ENCODE results near the gene INPP5D. TPM values are rescaled to one million over a fixed set of nuclear protein-coding genes. Genes with fewer than 3 reads are reported as not detected.
"Not testable (repeated sequence)": the region's sequence is repeated elsewhere in the genome, so short reads cannot be mapped to it uniquely, and the experiment has no call there.

Gene INPP5D
- total RNA-seq, 2 experiments from 2014 or later = 50.9 to 51.0 TPM

- Mint-ChIP-seq H3K27ac (peak overlapping the region; percentile 98), H3K27me3 (ENCODE audit: low read depth) (no peaks in the 10 kb centered on the region), H3K4me1 (ENCODE audit: low read depth) (peaks cover 35% of the 10 kb centered on the region), H3K4me3 (peak overlapping the region; percentile 98), H3K36me3 (ENCODE audit: low read depth) (peaks cover 14% of the 10 kb centered on the region), H3K9me3 (no peaks in the 10 kb centered on the region)
- CTCF ChIA-PET = interaction anchor here (0.5 to 4.4 kb wide), 18 partner anchors 9 to 456 kb away, joined by 3 to 41 read pairs (median 4); partner anchors contain the start of gene ATG16L1
- DNase-seq = peak; percentile 63
- intact Hi-C loops (cut with micrococcal nuclease) = loop anchor here (1.0 to 10.0 kb wide), 9 partner anchors 20 to 509 kb away; partner anchors contain the start of genes ATG16L1, EIF4E2, GIGYF2 and TIGD1
These were observed 943 bp downstream of the INPP5D start for GRCh38 chr2:233060980-233061590.

GRCh38 chr2:233061591-233062450 is 1.7 kb downstream of the INPP5D start:
- Mint-ChIP-seq H3K36me3 (ENCODE audit: low read depth) (peaks cover 16% of the 10 kb centered on the region), H3K4me3 (peak overlapping the region; percentile 98), H3K9me3 (no peaks in the 10 kb centered on the region), H3K27ac (peak overlapping the region; percentile 98), H3K27me3 (ENCODE audit: low read depth) (no peaks in the 10 kb centered on the region), H3K4me1 (ENCODE audit: low read depth) (peaks cover 40% of the 10 kb centered on the region)
- CTCF ChIA-PET = interaction anchor here (0.5 to 4.4 kb wide), 11 partner anchors 9 to 320 kb away, joined by 3 to 41 read pairs (median 6); partner anchors contain the start of gene ATG16L1
- DNase-seq = peak; percentile 76
- intact Hi-C loops (cut with micrococcal nuclease) = loop anchor here (1.0 to 10.0 kb wide), 8 partner anchors 19 to 510 kb away; partner anchors contain the start of genes EIF4E2, GIGYF2, TIGD1 and USP40

- CTCF ChIA-PET = interaction anchor here (1.4 to 4.4 kb wide), 4 partner anchors 10 to 205 kb away, joined by 3 to 41 read pairs (median 9); no protein-coding TSS in a partner anchor
- intact Hi-C loops (cut with micrococcal nuclease) = loop anchor here (5.0 to 10.0 kb wide), 4 partner anchors 355 to 510 kb away; partner anchors contain the start of genes EIF4E2, GIGYF2, TIGD1 and USP40
- Mint-ChIP-seq H3K4me1 (ENCODE audit: low read depth) (peaks cover 46% of the 10 kb centered on the region), H3K9me3 (no peaks in the 10 kb centered on the region), H3K36me3 (ENCODE audit: low read depth) (peaks cover 21% of the 10 kb centered on the region), H3K4me3 (peak overlapping the region; percentile 98), H3K27ac (peak overlapping the region; percentile 98), H3K27me3 (ENCODE audit: low read depth) (no peaks in the 10 kb centered on the region)
- no peak for DNase-seq
These were observed 2.3 kb downstream of the INPP5D start for GRCh38 chr2:233062451-233062850.

GRCh38 chr2:233062946-233063268 is 2.8 kb downstream of the INPP5D start:
- Mint-ChIP-seq H3K27me3 (ENCODE audit: low read depth) (no peaks in the 10 kb centered on the region), H3K27ac (peak overlapping the region; percentile 98), H3K36me3 (ENCODE audit: low read depth) (peaks cover 21% of the 10 kb centered on the region), H3K9me3 (no peaks in the 10 kb centered on the region), H3K4me3 (peak overlapping the region; percentile 98), H3K4me1 (ENCODE audit: low read depth) (peaks cover 50% of the 10 kb centered on the region)
- CTCF ChIA-PET = interaction anchor here (1.4 to 4.4 kb wide), 2 partner anchors 10 to 19 kb away, joined by 3 to 41 read pairs; no protein-coding TSS in a partner anchor
- intact Hi-C loops (cut with micrococcal nuclease) = loop anchor here (5.0 to 10.0 kb wide), 4 partner anchors 354 to 511 kb away; partner anchors contain the start of genes EIF4E2, GIGYF2, TIGD1 and USP40
- DNase-seq = peak; percentile 36

- Mint-ChIP-seq H3K9me3 (no peaks in the 10 kb centered on the region), H3K4me3 (peak overlapping the region; percentile 98), H3K27ac (peak overlapping the region; percentile 98), H3K27me3 (ENCODE audit: low read depth) (no peaks in the 10 kb centered on the region), H3K36me3 (ENCODE audit: low read depth) (peaks cover 21% of the 10 kb centered on the region), H3K4me1 (ENCODE audit: low read depth) (peaks cover 54% of the 10 kb centered on the region)
- peak; percentile 66 for DNase-seq
- CTCF ChIA-PET = interaction anchor here (1.1 to 1.4 kb wide), 2 partner anchors 11 to 18 kb away, joined by 3 to 7 read pairs; no protein-coding TSS in a partner anchor
- intact Hi-C loops (cut with micrococcal nuclease) = loop anchor here (5.0 to 10.0 kb wide), 4 partner anchors 354 to 511 kb away; partner anchors contain the start of genes EIF4E2, GIGYF2, TIGD1 and USP40
These were observed 3.3 kb downstream of the INPP5D start for GRCh38 chr2:233063269-233063975.

- DNase-seq = no peak
- Mint-ChIP-seq H3K9me3 (no peaks in the 10 kb centered on the region), H3K36me3 (ENCODE audit: low read depth) (peaks cover 21% of the 10 kb centered on the region), H3K27me3 (ENCODE audit: low read depth) (no peaks in the 10 kb centered on the region), H3K27ac (no peak overlapping the region), H3K4me1 (ENCODE audit: low read depth) (peaks cover 58% of the 10 kb centered on the region), H3K4me3 (peak overlapping the region; percentile 98)
- CTCF ChIA-PET = interaction anchor here (1.1 kb wide), 1 partner anchor 18 kb away, joined by 7 read pairs; no protein-coding TSS in a partner anchor
- intact Hi-C loops (cut with micrococcal nuclease) = loop anchor here (5.0 to 10.0 kb wide), 4 partner anchors 353 to 512 kb away; partner anchors contain the start of genes EIF4E2, GIGYF2, TIGD1 and USP40
These were observed 3.9 kb downstream of the INPP5D start for GRCh38 chr2:233063976-233064411.

GRCh38 chr2:233064530-233065199 is 4.5 kb downstream of the INPP5D start:
- no peaks in the 10 kb centered on the region for H3K9me3 Mint-ChIP-seq
- no peaks in the 10 kb centered on the region for H3K27me3 Mint-ChIP-seq (ENCODE audit: low read depth)
- intact Hi-C loops (cut with micrococcal nuclease) = loop anchor here (5.0 to 10.0 kb wide), 4 partner anchors 353 to 512 kb away; partner anchors contain the start of genes EIF4E2, GIGYF2, TIGD1 and USP40
- DNase-seq = no peak
- H3K4me1 Mint-ChIP-seq (ENCODE audit: low read depth) = peaks cover 61% of the 10 kb centered on the region
- no peak overlapping the region for H3K27ac Mint-ChIP-seq
- peaks cover 21% of the 10 kb centered on the region for H3K36me3 Mint-ChIP-seq (ENCODE audit: low read depth)
- no peak overlapping the region for H3K4me3 Mint-ChIP-seq
- CTCF ChIA-PET = interaction anchor here (1.1 kb wide), 1 partner anchor 17 kb away, joined by 7 read pairs; no protein-coding TSS in a partner anchor

GRCh38 chr2:233065200-233065589 is 5.1 kb downstream of the INPP5D start:
- H3K4me3 Mint-ChIP-seq; H3K27me3 Mint-ChIP-seq (ENCODE audit: low read depth); CTCF ChIA-PET; DNase-seq; H3K9me3 Mint-ChIP-seq; H3K27ac Mint-ChIP-seq: not testable (repeated sequence)
- Mint-ChIP-seq H3K4me1 (ENCODE audit: low read depth) (peaks cover 61% of the 10 kb centered on the region), H3K36me3 (ENCODE audit: low read depth) (peaks cover 25% of the 10 kb centered on the region)
- intact Hi-C loops (cut with micrococcal nuclease) = loop anchor here (10.0 kb wide), 1 partner anchor 500 kb away; the partner anchor contains the start of gene USP40

- H3K36me3 Mint-ChIP-seq (ENCODE audit: low read depth) = peaks cover 26% of the 10 kb centered on the region
- CTCF ChIA-PET = interaction anchor here (1.0 kb wide), 2 partner anchors 13 to 21 kb away, joined by 3 to 4 read pairs; no protein-coding TSS in a partner anchor
- no peak for DNase-seq
- H3K4me3 Mint-ChIP-seq = no peak overlapping the region
- H3K4me1 Mint-ChIP-seq (ENCODE audit: low read depth) = peaks cover 69% of the 10 kb centered on the region
- peaks cover 1% of the 10 kb centered on the region for H3K9me3 Mint-ChIP-seq
- H3K27me3 Mint-ChIP-seq (ENCODE audit: low read depth) = no peaks in the 10 kb centered on the region
- no peak overlapping the region for H3K27ac Mint-ChIP-seq
- intact Hi-C loops (cut with micrococcal nuclease) = loop anchor here (10.0 kb wide), 1 partner anchor 499 kb away; the partner anchor contains the start of gene USP40
These were observed 5.9 kb downstream of the INPP5D start for GRCh38 chr2:233065954-233066470.

- CTCF ChIA-PET = no interaction called here
- Mint-ChIP-seq H3K27ac (peak overlapping the region; percentile 57), H3K9me3 (peaks cover 6% of the 10 kb centered on the region), H3K36me3 (ENCODE audit: low read depth) (peaks cover 33% of the 10 kb centered on the region), H3K27me3 (ENCODE audit: low read depth) (no peaks in the 10 kb centered on the region), H3K4me3 (no peak overlapping the region), H3K4me1 (ENCODE audit: low read depth) (peaks cover 58% of the 10 kb centered on the region)
- DNase-seq = no peak
- intact Hi-C loops (cut with micrococcal nuclease) = loop anchor here (10.0 kb wide), 1 partner anchor 496 kb away; the partner anchor contains the start of gene USP40
These were observed 8.7 kb downstream of the INPP5D start for GRCh38 chr2:233068762-233069418.

Data from activated naive CD4-positive, alpha-beta T cell treated with anti-CD3 and anti-CD28 coated beads for 36 hours (primary cell).